GM19463 (cell line): ENCODE measurements around the gene TBXA2R.

Source experiments
- ATAC-seq: cut with Tn5 transposase; IDR thresholded peaks from one replicate; pipeline ENCODE4 v1.9.1; 2021; ENCODE audit warnings: mild to moderate bottlenecking, moderate library complexity; ENCODE audit not compliant: unreplicated experiment

The TBXA2R gene

GRCh38 chr19:3620817-3621547, 14.3 kb upstream of the TBXA2R start:
- no peak for ATAC-seq

- ATAC-seq = no peak
Observed at GRCh38 chr19:3620145-3620816, 13.6 kb upstream of the TBXA2R start.

- no peak for ATAC-seq
Observed at GRCh38 chr19:3619631-3620012, 12.9 kb upstream of the TBXA2R start.

GRCh38 chr19:3618811-3619630, 12.3 kb upstream of the TBXA2R start:
- no peak for ATAC-seq

- no peak for ATAC-seq
Observed at GRCh38 chr19:3618144-3618810, 11.6 kb upstream of the TBXA2R start.

GRCh38 chr19:3617463-3617862, 10.8 kb upstream of the TBXA2R start:
- no peak for ATAC-seq

- no peak for ATAC-seq
Observed at GRCh38 chr19:3615524-3616135, 9.0 kb upstream of the TBXA2R start.

GRCh38 chr19:3614858-3615505, 8.3 kb upstream of the TBXA2R start:
- no peak for ATAC-seq

- ATAC-seq = no peak
Observed at GRCh38 chr19:3613818-3614661, 7.4 kb upstream of the TBXA2R start.

GRCh38 chr19:3612901-3613741, 6.4 kb upstream of the TBXA2R start:
- no peak for ATAC-seq

GRCh38 chr19:3612330-3612729, 5.7 kb upstream of the TBXA2R start:
- ATAC-seq = no peak

GRCh38 chr19:3611841-3612240, 5.2 kb upstream of the TBXA2R start:
- no peak for ATAC-seq

- ATAC-seq = no peak
Observed at GRCh38 chr19:3610745-3611717, 4.4 kb upstream of the TBXA2R start.

GRCh38 chr19:3609779-3610719, 3.4 kb upstream of the TBXA2R start:
- no peak for ATAC-seq

GRCh38 chr19:3608750-3609322, 2.2 kb upstream of the TBXA2R start:
- no peak for ATAC-seq

GRCh38 chr19:3608079-3608641, 1.5 kb upstream of the TBXA2R start:
- no peak for ATAC-seq
